SK-N-SH treated with all-trans-retinoic acid at 6 μM for 48 hours (cell line): ENCODE measurements around the gene DOK5.

Experiments
- ATAC-seq: fragments of 200-7000 bp; cut with Tn5 transposase; 3 replicates; pipeline ENCODE4 v1.9.1; 2020; ENCODE audit warnings: mild to moderate bottlenecking, moderate library complexity
- ESRRG ChIP-seq: fragments of 250-450 bp; sonication (Bioruptor Pico); IDR thresholded peaks from 2 replicates; pipeline ENCODE4 v1.6.1; 2021; ENCODE audit warnings: mild to moderate bottlenecking
- OSR1 ChIP-seq: fragments of 250-450 bp; sonication (Bioruptor Pico); IDR thresholded peaks from 2 replicates; pipeline ENCODE4 v1.8.0; 2022; ENCODE audit warnings: moderate library complexity, mild to moderate bottlenecking, inconsistent platforms
- SNAI2 ChIP-seq: fragments of 250-450 bp; sonication (Bioruptor Pico); IDR thresholded peaks from 2 replicates; pipeline ENCODE4 v1.5.0; 2020; ENCODE audit warnings: mild to moderate bottlenecking, moderate library complexity
- TOX ChIP-seq: fragments of 250-450 bp; sonication (Bioruptor Pico); IDR thresholded peaks from 2 replicates; pipeline ENCODE4 v1.8.0; 2021; ENCODE audit warnings: mild to moderate bottlenecking, moderate library complexity, borderline replicate concordance
- ZFP30 ChIP-seq: fragments of 450-650 bp; formaldehyde crosslinking; IDR thresholded peaks from 2 replicates; pipeline ENCODE4 v1.5.0; 2022; ENCODE audit warnings: mild to moderate bottlenecking, moderate library complexity
- TF ChIP-seq, protein P1 (sequence below): fragments of 250-450 bp; sonication (Bioruptor Pico); IDR thresholded peaks from 2 replicates; pipeline ENCODE4 v1.5.1; 2020; ENCODE audit warnings: low read depth, mild to moderate bottlenecking, moderate library complexity
- TF ChIP-seq, protein P2 (sequence below): fragments of 250-450 bp; sonication (Bioruptor Pico); IDR thresholded peaks from 2 replicates; pipeline ENCODE4 v1.8.0; 2021; ENCODE audit warnings: low read depth, mild to moderate bottlenecking, moderate library complexity, borderline replicate concordance
- TF ChIP-seq, protein P3 (sequence below): fragments of 250-450 bp; sonication (Bioruptor Pico); IDR thresholded peaks from 2 replicates; pipeline ENCODE4 v1.5.0; 2020; ENCODE audit warnings: mild to moderate bottlenecking, moderate library complexity

The DOK5 gene

DNA sequence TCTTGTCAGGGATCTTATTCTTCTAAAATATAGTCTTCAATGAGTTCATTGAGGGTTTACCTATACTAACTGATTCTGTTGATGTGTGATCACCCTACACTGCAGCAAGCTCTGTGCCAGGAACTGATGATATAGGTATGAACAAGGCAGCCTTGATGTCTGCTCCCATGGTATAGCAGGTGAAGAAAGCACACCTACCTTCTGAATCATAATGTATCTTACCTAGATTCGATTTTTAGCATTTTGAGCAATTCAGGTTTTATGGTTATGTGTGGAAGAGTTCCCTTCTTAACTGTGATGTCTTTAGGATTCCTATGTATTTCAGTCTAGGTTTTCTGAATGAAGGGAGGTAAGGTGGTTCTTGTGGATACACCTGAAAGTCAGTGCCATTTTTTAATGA, 223.0 kb downstream of the DOK5 start:
- no peak for TF ChIP-seq SNAI2
- no peak for TF ChIP-seq ESRRG (CRISPR knock-in tag)
- TF ChIP-seq, protein P1, sequence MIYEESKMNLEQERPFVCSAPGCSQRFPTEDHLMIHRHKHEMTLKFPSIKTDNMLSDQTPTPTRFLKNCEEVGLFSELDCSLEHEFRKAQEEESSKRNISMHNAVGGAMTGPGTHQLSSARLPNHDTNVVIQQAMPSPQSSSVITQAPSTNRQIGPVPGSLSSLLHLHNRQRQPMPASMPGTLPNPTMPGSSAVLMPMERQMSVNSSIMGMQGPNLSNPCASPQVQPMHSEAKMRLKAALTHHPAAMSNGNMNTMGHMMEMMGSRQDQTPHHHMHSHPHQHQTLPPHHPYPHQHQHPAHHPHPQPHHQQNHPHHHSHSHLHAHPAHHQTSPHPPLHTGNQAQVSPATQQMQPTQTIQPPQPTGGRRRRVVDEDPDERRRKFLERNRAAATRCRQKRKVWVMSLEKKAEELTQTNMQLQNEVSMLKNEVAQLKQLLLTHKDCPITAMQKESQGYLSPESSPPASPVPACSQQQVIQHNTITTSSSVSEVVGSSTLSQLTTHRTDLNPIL: no peak
- no peak for TF ChIP-seq ZFP30 (CRISPR knock-in tag)
- TF ChIP-seq, protein P2, sequence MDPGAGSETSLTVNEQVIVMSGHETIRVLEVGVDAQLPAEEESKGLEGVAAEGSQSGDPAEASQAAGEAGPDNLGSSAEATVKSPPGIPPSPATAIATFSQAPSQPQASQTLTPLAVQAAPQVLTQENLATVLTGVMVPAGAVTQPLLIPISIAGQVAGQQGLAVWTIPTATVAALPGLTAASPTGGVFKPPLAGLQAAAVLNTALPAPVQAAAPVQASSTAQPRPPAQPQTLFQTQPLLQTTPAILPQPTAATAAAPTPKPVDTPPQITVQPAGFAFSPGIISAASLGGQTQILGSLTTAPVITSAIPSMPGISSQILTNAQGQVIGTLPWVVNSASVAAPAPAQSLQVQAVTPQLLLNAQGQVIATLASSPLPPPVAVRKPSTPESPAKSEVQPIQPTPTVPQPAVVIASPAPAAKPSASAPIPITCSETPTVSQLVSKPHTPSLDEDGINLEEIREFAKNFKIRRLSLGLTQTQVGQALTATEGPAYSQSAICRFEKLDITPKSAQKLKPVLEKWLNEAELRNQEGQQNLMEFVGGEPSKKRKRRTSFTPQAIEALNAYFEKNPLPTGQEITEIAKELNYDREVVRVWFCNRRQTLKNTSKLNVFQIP (CRISPR knock-in tag): no peak
- no peak for TF ChIP-seq OSR1 (CRISPR knock-in tag)
- TF ChIP-seq TOX: no peak
- TF ChIP-seq, protein P3, sequence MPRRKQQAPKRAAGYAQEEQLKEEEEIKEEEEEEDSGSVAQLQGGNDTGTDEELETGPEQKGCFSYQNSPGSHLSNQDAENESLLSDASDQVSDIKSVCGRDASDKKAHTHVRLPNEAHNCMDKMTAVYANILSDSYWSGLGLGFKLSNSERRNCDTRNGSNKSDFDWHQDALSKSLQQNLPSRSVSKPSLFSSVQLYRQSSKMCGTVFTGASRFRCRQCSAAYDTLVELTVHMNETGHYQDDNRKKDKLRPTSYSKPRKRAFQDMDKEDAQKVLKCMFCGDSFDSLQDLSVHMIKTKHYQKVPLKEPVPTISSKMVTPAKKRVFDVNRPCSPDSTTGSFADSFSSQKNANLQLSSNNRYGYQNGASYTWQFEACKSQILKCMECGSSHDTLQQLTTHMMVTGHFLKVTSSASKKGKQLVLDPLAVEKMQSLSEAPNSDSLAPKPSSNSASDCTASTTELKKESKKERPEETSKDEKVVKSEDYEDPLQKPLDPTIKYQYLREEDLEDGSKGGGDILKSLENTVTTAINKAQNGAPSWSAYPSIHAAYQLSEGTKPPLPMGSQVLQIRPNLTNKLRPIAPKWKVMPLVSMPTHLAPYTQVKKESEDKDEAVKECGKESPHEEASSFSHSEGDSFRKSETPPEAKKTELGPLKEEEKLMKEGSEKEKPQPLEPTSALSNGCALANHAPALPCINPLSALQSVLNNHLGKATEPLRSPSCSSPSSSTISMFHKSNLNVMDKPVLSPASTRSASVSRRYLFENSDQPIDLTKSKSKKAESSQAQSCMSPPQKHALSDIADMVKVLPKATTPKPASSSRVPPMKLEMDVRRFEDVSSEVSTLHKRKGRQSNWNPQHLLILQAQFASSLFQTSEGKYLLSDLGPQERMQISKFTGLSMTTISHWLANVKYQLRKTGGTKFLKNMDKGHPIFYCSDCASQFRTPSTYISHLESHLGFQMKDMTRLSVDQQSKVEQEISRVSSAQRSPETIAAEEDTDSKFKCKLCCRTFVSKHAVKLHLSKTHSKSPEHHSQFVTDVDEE (CRISPR knock-in tag): no peak
- no peak for ATAC-seq
